HepG2 (cell line): ENCODE measurements around the gene XPO1. TPM values are rescaled to one million over a fixed set of nuclear protein-coding genes. Genes with fewer than 3 reads are reported as not detected.

Experiments
- ARNT2 ChIP-seq: sonication (generic); formaldehyde crosslinking; IDR thresholded peaks from 2 replicates; pipeline ENCODE4 v1.8.0; 2022; ENCODE audit warnings: mild to moderate bottlenecking, low read depth, missing genetic modification reagents, moderate library complexity
- DMAP1 ChIP-seq: IDR thresholded peaks from 2 replicates; pipeline ENCODE4 v1.6.1; 2016
- ELF1 ChIP-seq: sonication (generic); formaldehyde crosslinking; IDR thresholded peaks from 2 replicates; pipeline ENCODE4 v1.4.0; 2020; ENCODE audit warnings: missing genetic modification reagents
- GABPA ChIP-seq, 2 experiments: IDR thresholded peaks; 2 replicates each; pipeline ENCODE4 v1.6.1; 2011 to 2016; ENCODE audit warnings: low read depth in 2 of 2, low read length in 1 of 2, missing biosample characterization in 1 of 2, missing genetic modification characterization in 1 of 2
- GATAD2A ChIP-seq: IDR thresholded peaks from 2 replicates; pipeline ENCODE4 v1.6.1; 2016
- HOMEZ ChIP-seq: IDR thresholded peaks from 2 replicates; pipeline ENCODE4 v1.6.1; 2016; ENCODE audit warnings: low read depth
- IKZF5 ChIP-seq: IDR thresholded peaks from 2 replicates; pipeline ENCODE4 v1.6.1; 2018; ENCODE audit warnings: missing genetic modification reagents, mild to moderate bottlenecking, missing compliant biosample characterization
- ONECUT2 ChIP-seq: sonication (generic); formaldehyde crosslinking; IDR thresholded peaks from 2 replicates; pipeline ENCODE4 v1.4.0; 2020; ENCODE audit warnings: missing genetic modification reagents
- RERE ChIP-seq: IDR thresholded peaks from 2 replicates; pipeline ENCODE4 v1.6.1; 2016; ENCODE audit warnings: low read depth, missing genetic modification reagents, missing compliant biosample characterization
- UBTF ChIP-seq: sonication (generic); formaldehyde crosslinking; IDR thresholded peaks from 2 replicates; pipeline ENCODE4 v1.4.0; 2020; ENCODE audit warnings: mild to moderate bottlenecking, missing genetic modification reagents
- ZBTB21 ChIP-seq: sonication (generic); formaldehyde crosslinking; IDR thresholded peaks from 2 replicates; pipeline ENCODE4 v1.4.0; 2020; ENCODE audit warnings: missing genetic modification reagents
- ZNF264 ChIP-seq: sonication (generic); formaldehyde crosslinking; IDR thresholded peaks from 2 replicates; pipeline ENCODE4 v1.4.0; 2020; ENCODE audit warnings: missing genetic modification reagents
- ZNF335 ChIP-seq: sonication (generic); formaldehyde crosslinking; IDR thresholded peaks from 2 replicates; pipeline ENCODE4 v1.4.0; 2020; ENCODE audit warnings: missing genetic modification reagents
- ZNF414 ChIP-seq: sonication (generic); formaldehyde crosslinking; IDR thresholded peaks from 2 replicates; pipeline ENCODE4 v1.5.0; 2020; ENCODE audit warnings: missing genetic modification reagents
- ZNF446 ChIP-seq: sonication (generic); formaldehyde crosslinking; IDR thresholded peaks from 2 replicates; pipeline ENCODE4 v1.5.0; 2020; ENCODE audit warnings: mild to moderate bottlenecking, missing genetic modification reagents
- ZNF484 ChIP-seq: sonication (generic); formaldehyde crosslinking; IDR thresholded peaks from 2 replicates; pipeline ENCODE4 v1.5.1; 2020; ENCODE audit warnings: mild to moderate bottlenecking, low read depth, missing genetic modification reagents, borderline replicate concordance
- ZNF709 ChIP-seq: sonication (generic); formaldehyde crosslinking; IDR thresholded peaks from 2 replicates; pipeline ENCODE4 v1.5.0; 2020; ENCODE audit warnings: mild to moderate bottlenecking, missing genetic modification reagents
- ZNF878 ChIP-seq: sonication (generic); formaldehyde crosslinking; IDR thresholded peaks from 2 replicates; pipeline ENCODE4 v1.8.1; 2023; ENCODE audit warnings: mild to moderate bottlenecking, missing genetic modification reagents, moderate library complexity
- polyA plus RNA-seq, 8 experiments: library from polyadenylated mRNA; depleted of rRNA in 3 of 8; stranded (reverse) in 7 of 8; unstranded in 1 of 8; fragments of >200 nt; fragmentation: Illumina TruSeq in 4 of 8; extraction: Trizol in 4 of 8; gene quantifications; 2 replicates each; pipeline versions ENCODE4 v1.2.1 to v1.2.3, GENCODE V29; 2011 to 2016; ENCODE audit warnings: low read depth in 4 of 8, missing spikeins in 1 of 8, mixed read lengths in 1 of 8; ENCODE audit not compliant: insufficient read depth in 1 of 8
- total RNA-seq, 5 experiments: library from RNA; depleted of rRNA; stranded (reverse); fragments of >200 nt; fragmentation: Illumina TruSeq; extraction: Trizol; gene quantifications; 2 replicates each; pipeline ENCODE4 v1.2.3, GENCODE V29; 2016; ENCODE audit warnings: low read depth in 1 of 5

Gene XPO1
- total and polyA plus RNA-seq, 2 of the 13 experiments (the other 11 are each of a cell fraction or from before 2014, with no cell fraction given) = 67.4 to 212 TPM

- 0 out of 2 replicates have a peak, but pooled peaks have one; percentile 23 for TF ChIP-seq RERE
- no peak for TF ChIP-seq ZNF446
- TF ChIP-seq GABPA (IDR thresholded peaks at IDR 0.05; ENCODE audit: low read depth, low read length) = no peak
- peak; percentile 52; the same call in 1 of the 2 replicates for TF ChIP-seq GABPA (CRISPR knock-in tag; IDR thresholded peaks at IDR 0.05; ENCODE audit: low read depth)
- peak; percentile 64; the same call in 1 of the 2 replicates for TF ChIP-seq IKZF5
- 0 out of 2 replicates have a peak, but pooled peaks have one; percentile 25 for TF ChIP-seq ONECUT2 (CRISPR knock-in tag)
- TF ChIP-seq ZNF484 = no peak
- TF ChIP-seq ZNF335 = 0 out of 2 replicates have a peak, but pooled peaks have one; percentile 58
- no peak; the same call in 1 of the 2 replicates for TF ChIP-seq ZNF414 (CRISPR knock-in tag)
- 0 out of 2 replicates have a peak, but pooled peaks have one; percentile 16 for TF ChIP-seq ARNT2 (CRISPR knock-in tag)
- peak; percentile 77; the same call in 1 of the 2 replicates for TF ChIP-seq ZBTB21 (CRISPR knock-in tag)
- no peak for TF ChIP-seq UBTF (CRISPR knock-in tag)
- no peak for TF ChIP-seq ZNF709 (CRISPR knock-in tag)
- 0 out of 2 replicates have a peak, but pooled peaks have one; percentile 49 for TF ChIP-seq DMAP1
- peak; percentile 24; the same call in 1 of the 2 replicates for TF ChIP-seq ZNF264 (CRISPR knock-in tag)
- TF ChIP-seq GATAD2A (CRISPR knock-in tag) = peak; percentile 87
- peak; percentile 92 for TF ChIP-seq HOMEZ
- TF ChIP-seq ELF1 (CRISPR knock-in tag) = peak; percentile 57
- 0 out of 2 replicates have a peak, but pooled peaks have one; percentile 46 for TF ChIP-seq ZNF878 (CRISPR knock-in tag)
These were observed 94.7 kb downstream of the XPO1 start (continued) for GRCh38 chr2:61443342-61444041.
